Thyroid gland (tissue), 4 donors: ENCODE measurements around the gene TNRC6B. TPM values are rescaled to one million over a fixed set of nuclear protein-coding genes. Genes with fewer than 3 reads are reported as not detected.
A peak's percentile ranks its signal among the peaks of the same experiment; 100 is the strongest.

Experiments
- DNase-seq, 2 donors: peaks; one replicate each; pipeline ENCODE4 v3.0.0-alpha.2; 2019
- H3K27ac ChIP-seq, 3 donors: fragments of 200-600 bp; sonication (generic); 1 replicate in 2 of 3; 2 replicates in 1 of 3; pipeline ENCODE4 v1.5.1; 2016 to 2019; ENCODE audit warnings: mild to moderate bottlenecking in 1 of 3, moderate library complexity in 1 of 3
- H3K27me3 ChIP-seq: fragments of 200-600 bp; sonication (generic); one replicate; pipeline ENCODE4 v1.5.1; 2019
- H3K36me3 ChIP-seq, 2 donors: fragments of 200-600 bp; sonication (generic); one replicate each; pipeline ENCODE4 v1.5.1; 2016 to 2019
- H3K4me1 ChIP-seq, 2 donors: fragments of 200-600 bp; sonication (generic); one replicate each; pipeline ENCODE4 v1.5.1; 2017 to 2019
- H3K4me3 ChIP-seq, 3 donors: fragments of 200-600 bp; sonication (generic); replicated peaks in 1 of 3; 1 replicate in 2 of 3; 2 replicates in 1 of 3; pipeline ENCODE4 v1.5.1; 2016; ENCODE audit warnings: mild to moderate bottlenecking in 1 of 3
- H3K9me3 ChIP-seq: fragments of 200-600 bp; sonication (generic); one replicate; pipeline ENCODE4 v1.5.1; 2017
- POLR2A ChIP-seq, 2 donors: fragments of 450-650 bp; IDR thresholded peaks; one replicate each; pipeline ENCODE4 v1.6.1; 2017; ENCODE audit warnings: antibody characterized with exemption in 2 of 2, mild to moderate bottlenecking in 2 of 2, moderate library complexity in 1 of 2
- WGBS, 2 donors: methylation state at CpG; one replicate each; pipeline ENCODE4 v1.1.5; 2017; 5-methylcytosine and 5-hydroxymethylcytosine counted together
- intact Hi-C: fragments of 100-400 bp; cut with DNase I; formaldehyde crosslinking; loops from one replicate; pipeline ENCODE4 v1.15.1; 2023
- total RNA-seq, 4 donors: library from RNA; depleted of rRNA; stranded (reverse); fragments of >200 nt; gene quantifications; one replicate each; pipeline ENCODE4 v1.2.3, GENCODE V29; 2016
- TF ChIP-seq, protein P1 (sequence below), 6 experiments: fragments of 200-600 bp in 3 of 6; fragments of 450-650 bp in 3 of 6; sonication (generic) in 3 of 6; IDR thresholded peaks; one replicate each; pipeline ENCODE4 v1.5.1; 2016 to 2019; ENCODE audit warnings: antibody characterized with exemption in 6 of 6, mild to moderate bottlenecking in 2 of 6, inconsistent platforms in 1 of 6, moderate library complexity in 1 of 6

TNRC6B gene
- total RNA-seq, 4 donors from 2014 or later, result 46.1 to 202 (median 114) TPM

DNA sequence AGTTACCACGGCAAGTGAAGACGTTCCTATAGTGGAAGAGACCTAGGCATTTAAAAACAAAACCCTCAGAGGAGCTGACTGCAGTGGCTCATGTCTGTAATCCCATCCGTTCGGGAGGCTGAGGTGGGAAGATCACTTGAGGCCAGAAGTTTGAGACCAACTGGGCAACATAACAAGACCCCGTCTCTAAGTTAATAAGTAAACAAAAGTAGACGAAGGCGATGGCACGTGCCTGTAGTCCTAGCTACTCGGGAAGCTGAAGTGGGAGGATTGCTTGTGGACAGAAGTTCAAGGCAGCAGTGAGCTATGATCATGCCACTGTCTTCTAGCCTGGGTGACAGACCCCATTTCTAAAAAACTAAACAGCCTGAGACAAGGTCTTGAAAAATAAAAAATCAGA, 164.8 kb downstream of the TNRC6B start:
- Histone ChIP-seq H3K4me1 (peaks cover 6 to 10% of the 10 kb centered on the region in 2 donors), H3K36me3 (no peaks in the 10 kb centered on the region), H3K27ac (no peak overlapping the region), H3K4me3 (no peak overlapping the region), H3K9me3 (no peaks in the 10 kb centered on the region), H3K27me3 (no peaks in the 10 kb centered on the region)
- 35% methylated on average over 9 of the region's 9 CpGs for WGBS, 2 donors
- TF ChIP-seq, protein P1, sequence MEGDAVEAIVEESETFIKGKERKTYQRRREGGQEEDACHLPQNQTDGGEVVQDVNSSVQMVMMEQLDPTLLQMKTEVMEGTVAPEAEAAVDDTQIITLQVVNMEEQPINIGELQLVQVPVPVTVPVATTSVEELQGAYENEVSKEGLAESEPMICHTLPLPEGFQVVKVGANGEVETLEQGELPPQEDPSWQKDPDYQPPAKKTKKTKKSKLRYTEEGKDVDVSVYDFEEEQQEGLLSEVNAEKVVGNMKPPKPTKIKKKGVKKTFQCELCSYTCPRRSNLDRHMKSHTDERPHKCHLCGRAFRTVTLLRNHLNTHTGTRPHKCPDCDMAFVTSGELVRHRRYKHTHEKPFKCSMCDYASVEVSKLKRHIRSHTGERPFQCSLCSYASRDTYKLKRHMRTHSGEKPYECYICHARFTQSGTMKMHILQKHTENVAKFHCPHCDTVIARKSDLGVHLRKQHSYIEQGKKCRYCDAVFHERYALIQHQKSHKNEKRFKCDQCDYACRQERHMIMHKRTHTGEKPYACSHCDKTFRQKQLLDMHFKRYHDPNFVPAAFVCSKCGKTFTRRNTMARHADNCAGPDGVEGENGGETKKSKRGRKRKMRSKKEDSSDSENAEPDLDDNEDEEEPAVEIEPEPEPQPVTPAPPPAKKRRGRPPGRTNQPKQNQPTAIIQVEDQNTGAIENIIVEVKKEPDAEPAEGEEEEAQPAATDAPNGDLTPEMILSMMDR (IDR thresholded peaks at IDR 0.05), result no peak
- TF ChIP-seq POLR2A (IDR thresholded peaks at IDR 0.05), result no peak
- no peak for DNase-seq
- intact Hi-C loops, result no loop called here

- 68 to 76% methylated on average over 6 of the region's 6 CpGs for WGBS, 2 donors
- Histone ChIP-seq H3K4me3 (peak overlapping the region in 1 of 3 donors; percentile 62), H3K36me3 (peaks cover 0 to 5% of the 10 kb centered on the region in 2 donors), H3K27me3 (no peaks in the 10 kb centered on the region), H3K27ac (no peak overlapping the region), H3K4me1 (peaks cover 15 to 22% of the 10 kb centered on the region in 2 donors), H3K9me3 (no peaks in the 10 kb centered on the region)
- intact Hi-C loops, result loop anchor here (5.0 kb wide), 2 partner anchors 298 to 813 kb away; partner anchors contain the start of gene RPS19BP1
- no peak for DNase-seq
- TF ChIP-seq POLR2A (IDR thresholded peaks at IDR 0.05), result no peak
- TF ChIP-seq, protein P1 (IDR thresholded peaks at IDR 0.05), result no peak
These were observed 167.5 kb downstream of the TNRC6B start for GRCh38 chr22:40345271-40345670.

DNA sequence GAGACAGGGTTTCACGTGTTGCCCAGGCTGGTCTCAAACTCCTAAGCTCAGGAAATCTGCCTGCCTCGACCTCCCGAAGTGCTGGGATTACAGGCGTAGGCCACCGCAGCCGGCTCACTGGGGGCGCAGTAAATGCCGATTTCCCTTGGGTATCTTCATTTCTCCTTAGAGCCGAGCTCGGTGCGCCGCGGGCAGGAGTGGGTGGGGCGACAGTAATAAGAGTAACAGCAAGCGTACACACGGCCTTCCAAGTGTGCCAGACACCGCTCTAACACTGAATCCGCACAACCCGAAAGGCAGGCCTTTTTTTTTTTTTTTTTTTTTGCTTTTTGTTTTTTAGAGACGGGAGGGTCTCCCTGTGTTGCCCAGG, 168.1 kb downstream of the TNRC6B start:
- H3K36me3 ChIP-seq, result peaks cover 0 to 9% of the 10 kb centered on the region in 2 donors
- 1 to 3% methylated on average over 20 of the region's 20 CpGs for WGBS, 2 donors
- H3K27ac ChIP-seq, result peak overlapping the region; percentile 27 to 60 (median 59)
- H3K9me3 ChIP-seq, result no peaks in the 10 kb centered on the region
- peak overlapping the region; percentile 42 to 62 (median 57) for H3K4me3 ChIP-seq
- intact Hi-C loops, result loop anchor here (5.0 kb wide), 2 partner anchors 298 to 813 kb away; partner anchors contain the start of gene RPS19BP1
- no peaks in the 10 kb centered on the region for H3K27me3 ChIP-seq
- peak in 1 of 2 donors; percentile 14 for DNase-seq
- H3K4me1 ChIP-seq, result peaks cover 15 to 22% of the 10 kb centered on the region in 2 donors
- no peak for TF ChIP-seq POLR2A (IDR thresholded peaks at IDR 0.05)
- TF ChIP-seq, protein P1 (IDR thresholded peaks at IDR 0.05), result no peak

GRCh38 chr22:40346185-40347118, 168.7 kb downstream of the TNRC6B start, which contains the start of gene ADSL:
Gene ADSL (plus strand): TSS chr22:40346500. CDS start chr22:40346559, 59 bp downstream.
- Histone ChIP-seq H3K4me1 (peaks cover 15 to 22% of the 10 kb centered on the region in 2 donors), H3K4me3 (peak within 1 kb of the TSS; percentile 42 to 62 (median 57)), H3K27me3 (no peaks in the 10 kb centered on the region), H3K27ac (peak within 1 kb of the TSS; percentile 37 to 60 (median 59)), H3K36me3 (peaks cover 5 to 13% of the 10 kb centered on the region in 2 donors), H3K9me3 (no peaks in the 10 kb centered on the region)
- peak; percentile 87 to 89 for DNase-seq
- TF ChIP-seq, protein P1 (IDR thresholded peaks at IDR 0.05), result peak in 3 of 6 experiments; percentile 14 to 17 (median 15)
- peak in 1 of 2 donors; percentile 78 for TF ChIP-seq POLR2A (IDR thresholded peaks at IDR 0.05)
- WGBS, 2 donors, result 0 to 2% methylated on average over 17 to 20 of the region's 65 CpGs
- intact Hi-C loops, result loop anchor here (5.0 kb wide), 2 partner anchors 299 to 814 kb away; partner anchors contain the start of gene RPS19BP1
